Neural progenitor cell (in vitro differentiated cells): ENCODE measurements around the gene PIK3CG. TPM values are rescaled to one million over a fixed set of nuclear protein-coding genes. Genes with fewer than 3 reads are reported as not detected.

ENCODE experiments used
- total RNA-seq: library from RNA; depleted of rRNA; stranded (reverse); fragments of >200 nt; gene quantifications from 2 replicates; pipeline ENCODE4 v1.2.3, GENCODE V29; 2015; ENCODE audit warnings: low replicate concordance

PIK3CG gene
- total RNA-seq, 1 donor from 2014 or later = not detected

Other genes with a start within 250 kb of the PIK3CG start
- 23.5 and 23.8 TPM in 2 replicates for gene CCDC71L, start 204.1 kb upstream of the PIK3CG start, total RNA-seq
- gene PRKAR2B, start 179.4 kb downstream of the PIK3CG start, total RNA-seq = 29.1 and 43.4 TPM in 2 replicates